ENCODE data around the gene LRRC8D.

Gene LRRC8D

GRCh38 chr1:89834083-89834704, 13.4 kb downstream of the LRRC8D start:
- DNase-seq, result no peak

GRCh38 chr1:89836252-89837035, 15.6 kb downstream of the LRRC8D start:
- DNase-seq, result no peak

GRCh38 chr1:89837036-89837481, 16.2 kb downstream of the LRRC8D start:
- DNase-seq, result no peak

GRCh38 chr1:89837510-89837909, 16.7 kb downstream of the LRRC8D start:
- no peak for DNase-seq

GRCh38 chr1:89839516-89839915, 18.7 kb downstream of the LRRC8D start:
- DNase-seq, result no peak

GRCh38 chr1:89841507-89841906, 20.7 kb downstream of the LRRC8D start:
- DNase-seq, result no peak

- DNase-seq, result no peak
Observed at GRCh38 chr1:89842567-89843272, 21.9 kb downstream of the LRRC8D start.

- peak; percentile 57 for DNase-seq
Observed at GRCh38 chr1:89843273-89844130, 22.7 kb downstream of the LRRC8D start.

- DNase-seq, result no peak
Observed at GRCh38 chr1:89844241-89844807, 23.5 kb downstream of the LRRC8D start.

GRCh38 chr1:89844860-89845259, 24.0 kb downstream of the LRRC8D start:
- DNase-seq, result no peak

- DNase-seq, result no peak
Observed at GRCh38 chr1:89847191-89847729, 26.4 kb downstream of the LRRC8D start.

- peak; percentile 13 for DNase-seq
Observed at GRCh38 chr1:89850844-89851415, 30.1 kb downstream of the LRRC8D start.

GRCh38 chr1:89854140-89854539, 33.3 kb downstream of the LRRC8D start:
- DNase-seq, result no peak

GRCh38 chr1:89855413-89856123, 34.7 kb downstream of the LRRC8D start:
- DNase-seq, result peak; percentile 63

GRCh38 chr1:89863165-89863830, 42.5 kb downstream of the LRRC8D start:
- no peak for DNase-seq

GRCh38 chr1:89865498-89866382, 44.9 kb downstream of the LRRC8D start:
- DNase-seq, result peak; percentile 87

GRCh38 chr1:89866568-89866967, 45.7 kb downstream of the LRRC8D start:
- no peak for DNase-seq

- no peak for DNase-seq
Observed at GRCh38 chr1:89870998-89871397, 50.2 kb downstream of the LRRC8D start.

GRCh38 chr1:89871768-89872473, 51.1 kb downstream of the LRRC8D start:
- DNase-seq, result no peak
